GM19351 (cell line): Measurements from ENCODE around the gene RAB3C.

ENCODE experiments used
- ATAC-seq: cut with Tn5 transposase; IDR thresholded peaks from one replicate; pipeline ENCODE4 v1.9.1; 2021; ENCODE audit warnings: mild to moderate bottlenecking, moderate library complexity; ENCODE audit not compliant: unreplicated experiment

Gene RAB3C

GRCh38 chr5:58765058-58765457 is 182.2 kb downstream of the RAB3C start:
- no peak for ATAC-seq

- ATAC-seq = no peak
Measured at GRCh38 chr5:58767104-58767503, 184.2 kb downstream of the RAB3C start.

GRCh38 chr5:58770136-58770535 is 187.3 kb downstream of the RAB3C start:
- no peak for ATAC-seq

- no peak for ATAC-seq
Measured at GRCh38 chr5:58771796-58772195, 188.9 kb downstream of the RAB3C start.

- no peak for ATAC-seq
Measured at GRCh38 chr5:58773744-58774441, 191.0 kb downstream of the RAB3C start.

- no peak for ATAC-seq
Measured at GRCh38 chr5:58774937-58775336, 192.1 kb downstream of the RAB3C start.

GRCh38 chr5:58775701-58776262 is 192.9 kb downstream of the RAB3C start:
- ATAC-seq = peak; percentile 85

GRCh38 chr5:58776559-58776958 is 193.7 kb downstream of the RAB3C start:
- ATAC-seq = no peak

- ATAC-seq = no peak
Measured at GRCh38 chr5:58778888-58779287, 196.0 kb downstream of the RAB3C start.

- no peak for ATAC-seq
Measured at GRCh38 chr5:58786035-58786434, 203.2 kb downstream of the RAB3C start.

GRCh38 chr5:58786711-58787303 is 203.9 kb downstream of the RAB3C start:
- ATAC-seq = peak; percentile 44

GRCh38 chr5:58787987-58788386 is 205.1 kb downstream of the RAB3C start:
- no peak for ATAC-seq

- no peak for ATAC-seq
Measured at GRCh38 chr5:58793888-58794657, 211.2 kb downstream of the RAB3C start.

GRCh38 chr5:58794875-58795274 is 212.0 kb downstream of the RAB3C start:
- ATAC-seq = no peak

GRCh38 chr5:58795327-58795726 is 212.5 kb downstream of the RAB3C start:
- no peak for ATAC-seq

GRCh38 chr5:58797021-58797420 is 214.1 kb downstream of the RAB3C start:
- no peak for ATAC-seq

GRCh38 chr5:58800356-58800755 is 217.5 kb downstream of the RAB3C start:
- ATAC-seq = no peak

GRCh38 chr5:58800861-58801540 is 218.1 kb downstream of the RAB3C start:
- no peak for ATAC-seq

- ATAC-seq = no peak
Measured at GRCh38 chr5:58803056-58803455, 220.2 kb downstream of the RAB3C start.

- no peak for ATAC-seq
Measured at GRCh38 chr5:58804291-58804690, 221.4 kb downstream of the RAB3C start.

- ATAC-seq = no peak
Measured at GRCh38 chr5:58810086-58810485, 227.2 kb downstream of the RAB3C start.
